ENCODE measurements around the gene NT5C1B.

Gene NT5C1B

DNA sequence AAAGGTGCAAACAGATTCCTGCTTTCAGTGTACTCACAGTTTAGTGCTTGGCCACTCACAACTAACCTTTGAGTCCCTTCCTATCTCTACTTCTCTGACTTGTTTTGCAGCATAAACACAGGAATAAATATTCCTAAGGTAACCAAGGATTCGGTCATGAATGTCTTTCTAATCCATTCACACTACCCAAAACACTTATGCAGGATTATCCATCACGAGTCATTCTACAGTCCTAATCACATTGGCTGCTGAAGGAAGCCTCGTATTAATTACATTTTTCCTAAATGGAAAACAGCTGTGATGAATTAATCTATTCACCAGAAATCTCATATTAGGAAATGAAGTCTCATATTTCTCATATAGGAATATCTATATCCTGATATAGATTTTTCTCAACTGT is 45.2 kb downstream of the NT5C1B start:
- no peak for TF ChIP-seq EZH2phosphoT487 (IDR thresholded peaks at IDR 0.05; ENCODE audit: borderline replicate concordance)
- TF ChIP-seq, protein P1, sequence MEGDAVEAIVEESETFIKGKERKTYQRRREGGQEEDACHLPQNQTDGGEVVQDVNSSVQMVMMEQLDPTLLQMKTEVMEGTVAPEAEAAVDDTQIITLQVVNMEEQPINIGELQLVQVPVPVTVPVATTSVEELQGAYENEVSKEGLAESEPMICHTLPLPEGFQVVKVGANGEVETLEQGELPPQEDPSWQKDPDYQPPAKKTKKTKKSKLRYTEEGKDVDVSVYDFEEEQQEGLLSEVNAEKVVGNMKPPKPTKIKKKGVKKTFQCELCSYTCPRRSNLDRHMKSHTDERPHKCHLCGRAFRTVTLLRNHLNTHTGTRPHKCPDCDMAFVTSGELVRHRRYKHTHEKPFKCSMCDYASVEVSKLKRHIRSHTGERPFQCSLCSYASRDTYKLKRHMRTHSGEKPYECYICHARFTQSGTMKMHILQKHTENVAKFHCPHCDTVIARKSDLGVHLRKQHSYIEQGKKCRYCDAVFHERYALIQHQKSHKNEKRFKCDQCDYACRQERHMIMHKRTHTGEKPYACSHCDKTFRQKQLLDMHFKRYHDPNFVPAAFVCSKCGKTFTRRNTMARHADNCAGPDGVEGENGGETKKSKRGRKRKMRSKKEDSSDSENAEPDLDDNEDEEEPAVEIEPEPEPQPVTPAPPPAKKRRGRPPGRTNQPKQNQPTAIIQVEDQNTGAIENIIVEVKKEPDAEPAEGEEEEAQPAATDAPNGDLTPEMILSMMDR (conservative IDR thresholded peaks at IDR 0.05; ENCODE audit: low read length) = no peak

DNA sequence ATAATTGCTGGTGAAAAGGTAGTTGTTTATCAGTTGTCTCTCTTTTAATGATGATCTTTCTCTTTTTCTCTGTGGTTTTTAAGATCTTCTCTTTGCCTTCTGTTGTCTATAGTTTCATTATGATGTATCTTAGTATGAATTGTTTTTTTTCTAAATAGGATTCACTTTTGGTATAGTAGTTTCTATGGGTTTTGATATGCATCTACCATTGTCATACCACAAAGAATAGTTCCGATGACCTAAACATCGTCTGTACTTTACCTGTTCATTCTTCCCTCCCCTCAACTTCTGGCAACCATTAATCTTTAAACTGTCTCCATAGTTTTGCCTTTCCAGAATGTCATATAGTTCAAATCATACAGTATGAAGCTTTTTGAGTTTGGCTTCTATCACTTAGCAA is 48.5 kb downstream of the NT5C1B start:
- Histone ChIP-seq H3K9me2 (replicated peaks; ENCODE audit: low read depth, low read length) (no peaks in the 10 kb centered on the region), H4K20me1 (ENCODE audit: insufficient read depth, low read length, poor library complexity, severe bottlenecking) (no peaks in the 10 kb centered on the region), H3K27me3 (ENCODE audit: insufficient read depth, low read length, poor library complexity, severe bottlenecking) (no peaks in the 10 kb centered on the region), H3K4me1 (ENCODE audit: insufficient read depth, low read length, poor library complexity, severe bottlenecking) (peaks cover 1% of the 10 kb centered on the region), H3K4me3 (ENCODE audit: low read length, poor library complexity, severe bottlenecking) (no peak overlapping the region), H3K36me3 (ENCODE audit: insufficient read depth, low read length) (no peaks in the 10 kb centered on the region), H3K79me2 (ENCODE audit: insufficient read depth, low read length) (no peaks in the 10 kb centered on the region), H3K9ac (ENCODE audit: low read depth, low read length, poor library complexity, severe bottlenecking) (no peak overlapping the region), H2AFZ (ENCODE audit: low read length) (no peak overlapping the region), H3K4me2 (ENCODE audit: low read depth, low read length, poor library complexity, severe bottlenecking) (no peak overlapping the region), H3F3A (ENCODE audit: low read depth) (no peaks in the 10 kb centered on the region), H3K9me3 (ENCODE audit: insufficient read depth, low read depth, low read length) (no peaks in the 10 kb centered on the region)
- TF ChIP-seq, protein P1 (conservative IDR thresholded peaks at IDR 0.05; ENCODE audit: low read length) = no peak
- TF ChIP-seq EZH2phosphoT487 (IDR thresholded peaks at IDR 0.05; ENCODE audit: borderline replicate concordance) = no peak

More for the DNA sequence above, 45.2 kb downstream of the NT5C1B start:
- no peak overlapping the region for H3K9ac ChIP-seq (ENCODE audit: low read depth, low read length, poor library complexity, severe bottlenecking)
- H4K20me1 ChIP-seq (ENCODE audit: insufficient read depth, low read length, poor library complexity, severe bottlenecking) = no peaks in the 10 kb centered on the region
- H3K4me2 ChIP-seq (ENCODE audit: low read depth, low read length, poor library complexity, severe bottlenecking) = no peak overlapping the region
- H3K36me3 ChIP-seq (ENCODE audit: insufficient read depth, low read length) = no peaks in the 10 kb centered on the region
- H3K27me3 ChIP-seq (ENCODE audit: insufficient read depth, low read length, poor library complexity, severe bottlenecking) = no peaks in the 10 kb centered on the region
- peaks cover 15% of the 10 kb centered on the region for H3K4me1 ChIP-seq (ENCODE audit: insufficient read depth, low read length, poor library complexity, severe bottlenecking)
- H3K9me2 ChIP-seq (replicated peaks; ENCODE audit: low read depth, low read length) = no peaks in the 10 kb centered on the region
- no peaks in the 10 kb centered on the region for H3K9me3 ChIP-seq (ENCODE audit: insufficient read depth, low read depth, low read length)
- no peak overlapping the region for H2AFZ ChIP-seq (ENCODE audit: low read length)
- H3K79me2 ChIP-seq (ENCODE audit: insufficient read depth, low read length) = no peaks in the 10 kb centered on the region
- H3F3A ChIP-seq (ENCODE audit: low read depth) = no peaks in the 10 kb centered on the region
- H3K4me3 ChIP-seq (ENCODE audit: low read length, poor library complexity, severe bottlenecking) = no peak overlapping the region

DNA sequence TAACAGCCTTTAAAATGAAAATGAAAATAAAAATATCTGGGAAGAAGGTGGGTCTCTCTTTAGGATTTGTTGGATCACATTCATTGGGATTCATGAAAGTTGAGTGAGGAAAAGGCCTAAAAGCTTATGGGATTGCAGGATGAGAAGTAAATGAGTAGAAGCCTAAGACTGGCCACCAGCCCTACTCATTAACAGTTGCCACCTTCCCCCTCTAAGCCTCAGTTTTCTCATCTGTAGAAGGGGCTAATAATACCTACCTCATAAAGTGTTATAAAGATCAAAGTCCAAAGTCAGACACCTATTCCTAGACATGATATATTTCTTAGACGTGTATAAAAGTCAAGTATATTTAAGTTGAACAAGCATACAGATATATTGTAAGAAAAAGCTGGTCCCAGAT is 52.7 kb downstream of the NT5C1B start:
- H3K9ac ChIP-seq (ENCODE audit: low read depth, low read length, poor library complexity, severe bottlenecking) = no peak overlapping the region
- H4K20me1 ChIP-seq (ENCODE audit: insufficient read depth, low read length, poor library complexity, severe bottlenecking) = no peaks in the 10 kb centered on the region
- no peaks in the 10 kb centered on the region for H3K36me3 ChIP-seq (ENCODE audit: insufficient read depth, low read length)
- no peaks in the 10 kb centered on the region for H3K9me2 ChIP-seq (replicated peaks; ENCODE audit: low read depth, low read length)
- H3F3A ChIP-seq (ENCODE audit: low read depth) = no peaks in the 10 kb centered on the region
- no peak overlapping the region for H3K4me3 ChIP-seq (ENCODE audit: low read length, poor library complexity, severe bottlenecking)
- TF ChIP-seq, protein P1 (conservative IDR thresholded peaks at IDR 0.05; ENCODE audit: low read length) = no peak
- no peak for TF ChIP-seq EZH2phosphoT487 (IDR thresholded peaks at IDR 0.05; ENCODE audit: borderline replicate concordance)
- no peak overlapping the region for H3K4me2 ChIP-seq (ENCODE audit: low read depth, low read length, poor library complexity, severe bottlenecking)
- H3K9me3 ChIP-seq (ENCODE audit: insufficient read depth, low read depth, low read length) = no peaks in the 10 kb centered on the region
- no peaks in the 10 kb centered on the region for H3K79me2 ChIP-seq (ENCODE audit: insufficient read depth, low read length)
- H3K27me3 ChIP-seq (ENCODE audit: insufficient read depth, low read length, poor library complexity, severe bottlenecking) = no peaks in the 10 kb centered on the region
- H3K4me1 ChIP-seq (ENCODE audit: insufficient read depth, low read length, poor library complexity, severe bottlenecking) = no peaks in the 10 kb centered on the region
- H2AFZ ChIP-seq (ENCODE audit: low read length) = no peak overlapping the region
